GM21423 (cell line): ENCODE measurements around the gene ZFP36.

ENCODE experiments used
- ATAC-seq: cut with Tn5 transposase; IDR thresholded peaks from one replicate; pipeline ENCODE4 v1.9.1; 2021; ENCODE audit warnings: mild to moderate bottlenecking, moderate library complexity; ENCODE audit not compliant: unreplicated experiment

ZFP36 gene

GRCh38 chr19:39403331-39404312 lies 3.0 kb upstream of the ZFP36 start:
- peak; percentile 23 for ATAC-seq

GRCh38 chr19:39405261-39405957 lies 1.2 kb upstream of the ZFP36 start:
- no peak for ATAC-seq

- ATAC-seq: no peak
Observed at GRCh38 chr19:39405958-39406655, 540 bp upstream of the ZFP36 start.

DNA sequence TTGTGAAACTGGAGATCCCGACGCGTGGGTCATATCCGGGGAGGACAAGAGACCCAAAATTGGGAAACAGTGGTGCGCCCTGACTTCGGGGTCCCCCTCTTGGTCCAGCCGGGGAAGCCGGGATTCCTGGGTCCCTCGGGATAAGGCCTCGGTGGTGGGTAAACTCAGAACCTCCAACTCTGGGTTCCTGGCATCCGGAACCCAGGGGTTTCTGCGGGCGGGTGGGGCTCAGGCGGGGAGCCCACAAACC lies 688 bp downstream of the ZFP36 start:
- ATAC-seq: no peak

DNA sequence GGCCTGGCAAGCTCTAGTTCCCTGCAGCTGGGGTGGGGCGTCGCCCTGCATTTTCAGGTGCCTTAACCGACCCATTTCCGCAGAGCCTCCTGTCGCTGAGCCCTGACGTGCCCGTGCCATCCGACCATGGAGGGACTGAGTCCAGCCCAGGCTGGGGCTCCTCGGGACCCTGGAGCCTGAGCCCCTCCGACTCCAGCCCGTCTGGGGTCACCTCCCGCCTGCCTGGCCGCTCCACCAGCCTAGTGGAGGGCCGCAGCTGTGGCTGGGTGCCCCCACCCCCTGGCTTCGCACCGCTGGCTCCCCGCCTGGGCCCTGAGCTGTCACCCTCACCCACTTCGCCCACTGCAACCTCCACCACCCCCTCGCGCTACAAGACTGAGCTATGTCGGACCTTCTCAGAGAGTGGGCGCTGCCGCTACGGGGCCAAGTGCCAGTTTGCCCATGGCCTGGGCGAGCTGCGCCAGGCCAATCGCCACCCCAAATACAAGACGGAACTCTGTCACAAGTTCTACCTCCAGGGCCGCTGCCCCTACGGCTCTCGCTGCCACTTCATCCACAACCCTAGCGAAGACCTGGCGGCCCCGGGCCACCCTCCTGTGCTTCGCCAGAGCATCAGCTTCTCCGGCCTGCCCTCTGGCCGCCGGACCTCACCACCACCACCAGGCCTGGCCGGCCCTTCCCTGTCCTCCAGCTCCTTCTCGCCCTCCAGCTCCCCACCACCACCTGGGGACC lies 1.2 kb downstream of the ZFP36 start:
- ATAC-seq: no peak

DNA sequence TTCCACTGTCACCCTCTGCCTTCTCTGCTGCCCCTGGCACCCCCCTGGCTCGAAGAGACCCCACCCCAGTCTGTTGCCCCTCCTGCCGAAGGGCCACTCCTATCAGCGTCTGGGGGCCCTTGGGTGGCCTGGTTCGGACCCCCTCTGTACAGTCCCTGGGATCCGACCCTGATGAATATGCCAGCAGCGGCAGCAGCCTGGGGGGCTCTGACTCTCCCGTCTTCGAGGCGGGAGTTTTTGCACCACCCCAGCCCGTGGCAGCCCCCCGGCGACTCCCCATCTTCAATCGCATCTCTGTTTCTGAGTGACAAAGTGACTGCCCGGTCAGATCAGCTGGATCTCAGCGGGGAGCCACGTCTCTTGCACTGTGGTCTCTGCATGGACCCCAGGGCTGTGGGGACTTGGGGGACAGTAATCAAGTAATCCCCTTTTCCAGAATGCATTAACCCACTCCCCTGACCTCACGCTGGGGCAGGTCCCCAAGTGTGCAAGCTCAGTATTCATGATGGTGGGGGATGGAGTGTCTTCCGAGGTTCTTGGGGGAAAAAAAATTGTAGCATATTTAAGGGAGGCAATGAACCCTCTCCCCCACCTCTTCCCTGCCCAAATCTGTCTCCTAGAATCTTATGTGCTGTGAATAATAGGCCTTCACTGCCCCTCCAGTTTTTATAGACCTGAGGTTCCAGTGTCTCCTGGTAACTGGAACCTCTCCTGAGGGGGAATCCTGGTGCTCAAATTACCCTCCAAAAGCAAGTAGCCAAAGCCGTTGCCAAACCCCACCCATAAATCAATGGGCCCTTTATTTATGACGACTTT lies 2.0 kb downstream of the ZFP36 start:
- ATAC-seq: no peak

DNA sequence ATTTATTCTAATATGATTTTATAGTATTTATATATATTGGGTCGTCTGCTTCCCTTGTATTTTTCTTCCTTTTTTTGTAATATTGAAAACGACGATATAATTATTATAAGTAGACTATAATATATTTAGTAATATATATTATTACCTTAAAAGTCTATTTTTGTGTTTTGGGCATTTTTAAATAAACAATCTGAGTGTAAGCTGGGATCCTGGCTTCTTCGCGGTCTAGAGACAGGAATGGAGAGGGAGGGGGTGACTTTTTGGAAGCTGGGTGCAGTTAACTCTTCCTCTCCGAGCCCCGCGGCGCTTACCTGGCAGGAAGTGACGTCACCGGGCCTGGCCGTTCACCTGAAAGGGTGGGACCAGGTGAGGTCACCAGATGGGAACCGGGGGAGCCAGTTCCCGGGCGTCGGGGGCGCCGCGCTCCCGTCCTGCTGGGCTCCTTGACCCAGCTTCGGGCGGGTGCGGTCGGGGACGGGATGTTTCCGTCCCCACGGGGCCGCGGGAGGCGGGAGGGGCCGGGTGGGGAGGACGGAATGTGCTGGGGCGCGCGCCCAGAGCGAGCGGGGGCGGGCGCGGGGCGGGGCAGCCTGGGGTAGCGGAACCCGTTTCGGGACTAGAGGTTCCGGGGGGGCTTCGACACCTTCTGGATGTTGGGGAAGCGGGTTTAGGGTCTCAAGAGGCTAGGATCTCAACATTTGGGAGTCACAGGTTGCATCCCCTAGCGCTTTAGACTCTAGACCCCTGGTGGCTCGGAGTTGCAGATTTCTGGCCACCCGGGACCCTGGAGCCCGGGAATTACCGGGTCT lies 2.8 kb downstream of the ZFP36 start:
- no peak for ATAC-seq

DNA sequence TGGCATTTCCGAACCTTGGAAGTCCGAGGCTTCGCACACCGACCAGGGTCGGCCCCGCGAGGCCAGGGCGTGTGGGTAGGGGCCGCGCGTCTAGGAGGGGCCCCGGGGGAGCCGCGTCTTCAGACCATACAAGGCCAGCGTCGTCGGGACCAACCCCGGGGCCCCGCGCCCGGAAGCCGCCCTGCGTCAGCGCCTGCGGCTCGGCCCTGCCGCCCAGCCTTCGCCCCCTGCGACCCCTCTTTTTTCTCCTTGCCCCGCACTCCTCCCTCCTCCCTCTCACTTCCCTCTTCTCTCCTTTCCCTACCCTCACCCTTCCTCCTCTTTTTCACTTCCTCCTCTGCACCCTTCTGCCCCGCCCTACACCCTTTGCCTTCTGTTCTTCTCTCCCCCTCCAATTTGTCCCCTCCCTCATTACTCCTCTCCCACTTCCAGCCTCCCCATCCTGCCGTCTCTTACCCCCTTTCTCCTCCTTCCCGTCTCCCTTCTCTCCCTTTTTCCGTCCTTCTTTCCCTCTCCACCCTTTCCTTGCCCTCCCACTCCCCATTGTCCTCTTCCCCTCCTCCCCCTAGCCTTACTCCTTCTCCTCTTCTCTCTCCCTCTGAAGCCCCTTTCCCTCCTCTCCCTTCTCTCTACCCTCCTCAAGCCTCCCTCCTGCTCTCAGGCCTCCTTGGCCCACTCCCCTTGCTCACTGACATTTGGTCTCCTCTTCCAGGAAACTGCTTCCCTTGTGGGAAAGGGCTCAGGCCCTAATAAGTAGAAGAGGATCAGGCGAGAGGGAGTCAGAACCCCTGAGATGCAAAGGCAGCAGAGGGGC lies 3.6 kb downstream of the ZFP36 start:
- ATAC-seq: peak; percentile 19

- ATAC-seq: no peak
Observed at GRCh38 chr19:39410831-39411080, 4.1 kb downstream of the ZFP36 start.

- ATAC-seq: no peak
Observed at GRCh38 chr19:39411081-39411831, 4.6 kb downstream of the ZFP36 start.

- peak; percentile 22 for ATAC-seq
Observed at GRCh38 chr19:39411832-39412099, 5.1 kb downstream of the ZFP36 start.

GRCh38 chr19:39412100-39412866 lies 5.6 kb downstream of the ZFP36 start, which contains the start of gene PLEKHG2:
TSS of gene PLEKHG2 (plus strand) at chr19:39412669. CDS start at chr19:39414087, 1,418 bp downstream.
- peak; percentile 47 for ATAC-seq

- ATAC-seq: no peak
Observed at GRCh38 chr19:39412867-39413271, 6.2 kb downstream of the ZFP36 start.

- no peak for ATAC-seq
Observed at GRCh38 chr19:39413272-39413910, 6.7 kb downstream of the ZFP36 start.

DNA sequence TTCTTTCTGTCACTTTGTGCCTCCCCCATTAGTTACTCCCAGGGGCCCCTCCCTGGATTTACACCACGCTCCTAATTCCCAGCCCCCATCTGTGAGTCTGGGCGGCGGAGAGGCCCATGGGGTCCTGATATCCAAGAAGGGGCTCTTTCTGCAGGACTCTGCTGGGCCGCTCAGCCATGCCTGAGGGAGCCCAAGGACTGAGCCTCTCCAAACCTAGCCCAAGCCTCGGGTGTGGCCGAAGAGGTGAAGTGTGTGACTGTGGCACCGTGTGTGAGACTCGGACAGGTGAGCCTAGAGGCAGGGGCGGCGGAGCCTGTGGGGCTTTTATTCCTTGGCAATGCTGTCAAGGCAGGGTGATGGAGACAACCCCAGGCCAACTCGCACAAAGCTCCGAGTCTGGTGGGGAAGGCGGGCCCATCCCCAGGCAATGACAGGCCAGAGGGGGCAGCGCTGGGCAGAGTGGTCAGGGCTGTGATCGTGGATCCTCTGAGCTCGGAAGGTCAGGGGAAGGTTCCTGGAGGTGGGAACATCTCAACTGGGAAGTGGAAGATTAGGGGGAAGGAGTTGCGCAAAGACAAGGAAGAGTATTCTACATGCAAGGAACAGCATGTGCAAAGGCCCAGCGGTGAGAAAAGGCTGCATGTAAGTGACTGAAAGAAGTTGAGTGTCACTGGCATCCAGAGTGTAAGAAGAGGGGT lies 7.4 kb downstream of the ZFP36 start:
- no peak for ATAC-seq
